Sigmoid colon (tissue), 7 donors: ENCODE measurements around the gene LRRFIP1. TPM values are rescaled to one million over a fixed set of nuclear protein-coding genes. Genes with fewer than 3 reads are reported as not detected.
A peak's percentile ranks its signal among the peaks of the same experiment; 100 is the strongest.
"Not testable (repeated sequence)": the region's sequence is repeated elsewhere in the genome, so short reads cannot be mapped to it uniquely, and the experiment has no call there.

ENCODE experiments used
- DNase-seq: peaks from one replicate; pipeline ENCODE4 v3.0.0-alpha.2; 2019
- H3K27ac ChIP-seq, 4 donors: fragments of 200-600 bp; sonication (generic); one replicate each; pipeline ENCODE4 v1.5.1; 2016 to 2019; ENCODE audit warnings: mild to moderate bottlenecking in 1 of 4
- H3K27me3 ChIP-seq, 3 donors: fragments of 200-600 bp; sonication (generic); one replicate each; pipeline ENCODE4 v1.5.1; 2019; ENCODE audit warnings: mild to moderate bottlenecking in 1 of 3
- H3K36me3 ChIP-seq, 4 donors: fragments of 200-600 bp; sonication (generic); one replicate each; pipeline ENCODE4 v1.5.1; 2016 to 2019
- H3K4me1 ChIP-seq, 4 donors: fragments of 200-600 bp; sonication (generic); one replicate each; pipeline ENCODE4 v1.5.1; 2017 to 2019
- H3K4me3 ChIP-seq, 4 donors: fragments of 200-600 bp; sonication (generic); one replicate each; pipeline ENCODE4 v1.5.1; 2017 to 2019; ENCODE audit warnings: mild to moderate bottlenecking in 2 of 4, moderate library complexity in 1 of 4
- H3K9me3 ChIP-seq, 4 donors: fragments of 200-600 bp in 3 of 4; sonication (generic) in 3 of 4; one replicate each; pipeline versions ENCODE4 v1.5.1 to v1.6.1; 2013 to 2019
- EP300 ChIP-seq, 4 donors: sonication (generic); formaldehyde crosslinking; IDR thresholded peaks; one replicate each; pipeline ENCODE4 v1.6.1; 2017; ENCODE audit warnings: antibody characterized with exemption in 4 of 4
- POLR2A ChIP-seq, 2 donors: fragments of 450-650 bp; IDR thresholded peaks; one replicate each; pipeline ENCODE4 v1.6.1; 2016; ENCODE audit warnings: antibody characterized with exemption in 2 of 2, mild to moderate bottlenecking in 2 of 2, moderate library complexity in 2 of 2
- POLR2AphosphoS5 ChIP-seq, 4 donors: sonication (generic); formaldehyde crosslinking; IDR thresholded peaks; one replicate each; pipeline ENCODE4 v1.6.1; 2017; ENCODE audit warnings: antibody characterized with exemption in 4 of 4
- WGBS, 2 donors: extraction: QIAGEN DNeasy Blood & Tissue Kit; methylation state at CpG; one replicate each; pipeline ENCODE4 v1.1.7; 2013; 5-methylcytosine and 5-hydroxymethylcytosine counted together
- intact Hi-C: fragments of 100-400 bp; cut with DNase I; formaldehyde crosslinking; loops from one replicate; pipeline ENCODE4 v1.15.1; 2023
- polyA plus RNA-seq, 3 donors: library from polyadenylated mRNA; stranded (reverse); fragments of 200-250 nt; gene quantifications; one replicate each; pipeline ENCODE4 v1.2.3, GENCODE V29; 2013
- total RNA-seq, 4 donors: library from RNA; depleted of rRNA; stranded (reverse); fragments of >200 nt; gene quantifications; one replicate each; pipeline ENCODE4 v1.1.0, GENCODE V29; 2016
- TF ChIP-seq, protein P1 (sequence below), 4 experiments: fragments of 450-650 bp in 3 of 4; fragments of 200-600 bp in 1 of 4; IDR thresholded peaks; one replicate each; pipeline ENCODE4 v1.5.1; 2016 to 2019; ENCODE audit warnings: antibody characterized with exemption in 4 of 4, mild to moderate bottlenecking in 3 of 4, moderate library complexity in 2 of 4
- donor health status: healthy with polysubstance abuse.
- donor health status: Bipolar disorder and iron deficiency.
- donor health status: healthy.

Gene LRRFIP1
- total and polyA plus RNA-seq, 7 donors, result 42.0 to 185 (median 112) TPM

DNA sequence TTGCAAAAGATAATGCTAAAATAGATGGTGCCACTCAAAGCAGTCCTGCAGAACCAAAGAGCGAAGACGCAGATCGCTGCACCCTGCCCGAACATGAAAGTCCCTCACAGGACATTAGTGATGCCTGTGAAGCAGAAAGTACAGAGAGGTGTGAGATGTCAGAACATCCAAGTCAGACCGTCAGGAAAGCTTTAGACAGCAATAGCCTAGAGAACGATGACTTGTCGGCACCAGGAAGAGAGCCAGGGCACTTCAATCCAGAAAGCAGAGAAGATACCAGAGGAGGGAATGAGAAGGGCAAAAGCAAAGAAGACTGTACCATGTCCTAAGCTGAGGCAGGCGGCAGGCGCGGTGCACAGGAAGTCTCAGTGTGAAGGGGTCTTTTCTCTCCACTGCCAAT lies 136.4 kb downstream of the LRRFIP1 start:
- Histone ChIP-seq H3K36me3 (peaks cover 0 to 62% (median 31%) of the 10 kb centered on the region in 4 donors), H3K4me1 (peaks cover 0 to 14% (median 5%) of the 10 kb centered on the region in 4 donors), H3K27ac (no peak overlapping the region), H3K27me3 (no peaks in the 10 kb centered on the region), H3K9me3 (no peaks in the 10 kb centered on the region), H3K4me3 (no peak overlapping the region)
- intact Hi-C loops, result no loop called here
- no peak for DNase-seq
- TF ChIP-seq EP300 (IDR thresholded peaks at IDR 0.05) (no peak), POLR2A (IDR thresholded peaks at IDR 0.05) (no peak), POLR2AphosphoS5 (IDR thresholded peaks at IDR 0.05) (no peak)
- TF ChIP-seq, protein P1, sequence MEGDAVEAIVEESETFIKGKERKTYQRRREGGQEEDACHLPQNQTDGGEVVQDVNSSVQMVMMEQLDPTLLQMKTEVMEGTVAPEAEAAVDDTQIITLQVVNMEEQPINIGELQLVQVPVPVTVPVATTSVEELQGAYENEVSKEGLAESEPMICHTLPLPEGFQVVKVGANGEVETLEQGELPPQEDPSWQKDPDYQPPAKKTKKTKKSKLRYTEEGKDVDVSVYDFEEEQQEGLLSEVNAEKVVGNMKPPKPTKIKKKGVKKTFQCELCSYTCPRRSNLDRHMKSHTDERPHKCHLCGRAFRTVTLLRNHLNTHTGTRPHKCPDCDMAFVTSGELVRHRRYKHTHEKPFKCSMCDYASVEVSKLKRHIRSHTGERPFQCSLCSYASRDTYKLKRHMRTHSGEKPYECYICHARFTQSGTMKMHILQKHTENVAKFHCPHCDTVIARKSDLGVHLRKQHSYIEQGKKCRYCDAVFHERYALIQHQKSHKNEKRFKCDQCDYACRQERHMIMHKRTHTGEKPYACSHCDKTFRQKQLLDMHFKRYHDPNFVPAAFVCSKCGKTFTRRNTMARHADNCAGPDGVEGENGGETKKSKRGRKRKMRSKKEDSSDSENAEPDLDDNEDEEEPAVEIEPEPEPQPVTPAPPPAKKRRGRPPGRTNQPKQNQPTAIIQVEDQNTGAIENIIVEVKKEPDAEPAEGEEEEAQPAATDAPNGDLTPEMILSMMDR (IDR thresholded peaks at IDR 0.05), result no peak
- WGBS, 2 donors, result 95 to 97% methylated on average over 10 of the region's 10 CpGs

DNA sequence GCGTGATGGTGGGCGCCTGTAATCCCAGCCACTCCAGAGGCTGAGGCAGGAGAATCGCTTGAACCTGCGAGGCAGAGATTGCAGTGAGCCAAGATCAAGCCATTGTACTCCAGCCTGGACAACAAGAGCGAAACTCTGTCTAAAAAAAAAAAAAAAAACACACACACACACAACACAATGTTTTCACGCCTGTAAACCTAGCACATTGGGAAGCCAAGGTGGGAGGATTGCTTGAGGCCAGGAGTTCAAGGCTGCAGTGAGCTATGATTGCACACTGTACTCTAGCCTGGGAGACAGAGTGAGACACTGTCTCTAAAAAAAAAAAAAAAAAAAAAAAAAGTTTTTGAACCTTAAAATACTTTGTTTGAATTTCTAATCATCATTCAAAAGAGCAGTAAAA lies 137.7 kb downstream of the LRRFIP1 start:
- H3K27ac ChIP-seq, DNase-seq, H3K27me3 ChIP-seq, intact Hi-C loops, H3K4me3 ChIP-seq, H3K9me3 ChIP-seq: not testable (repeated sequence)
- Histone ChIP-seq H3K36me3 (peaks cover 0 to 61% (median 21%) of the 10 kb centered on the region in 4 donors), H3K4me1 (peaks cover 0 to 14% (median 5%) of the 10 kb centered on the region in 4 donors)
- 98% methylated on average over 6 of the region's 6 CpGs for WGBS, 2 donors

DNA sequence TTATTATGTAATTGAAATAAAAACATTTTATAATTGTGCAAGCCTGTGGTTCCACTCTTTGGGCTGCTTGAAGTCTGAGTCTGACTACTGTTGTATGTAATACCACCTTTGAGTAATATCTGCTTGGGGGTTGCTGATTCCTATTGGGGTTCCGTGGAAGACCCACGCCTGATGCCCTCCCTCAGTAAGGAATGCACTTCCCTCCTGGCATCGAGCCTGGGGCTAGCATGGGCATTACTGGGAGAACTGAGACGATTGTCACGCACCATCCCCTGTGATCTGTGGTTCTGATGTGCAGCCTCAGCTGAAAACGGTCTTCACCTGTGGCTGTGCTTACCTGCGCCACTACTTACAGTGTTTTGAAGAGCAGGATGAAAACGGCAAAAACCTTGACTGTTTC lies 138.5 kb downstream of the LRRFIP1 start:
- TF ChIP-seq EP300 (IDR thresholded peaks at IDR 0.05) (no peak), POLR2AphosphoS5 (IDR thresholded peaks at IDR 0.05) (no peak), POLR2A (IDR thresholded peaks at IDR 0.05) (no peak)
- TF ChIP-seq, protein P1 (IDR thresholded peaks at IDR 0.05), result no peak
- Histone ChIP-seq H3K4me3 (no peak overlapping the region), H3K27ac (peak overlapping the region in 1 of 4 donors; percentile 19), H3K4me1 (peaks cover 0 to 10% (median 3%) of the 10 kb centered on the region in 4 donors), H3K36me3 (peaks cover 0 to 61% (median 23%) of the 10 kb centered on the region in 4 donors), H3K27me3 (no peaks in the 10 kb centered on the region), H3K9me3 (no peaks in the 10 kb centered on the region)
- WGBS, 2 donors, result 92 to 93% methylated on average over 8 of the region's 8 CpGs
- DNase-seq, result no peak
- intact Hi-C loops, result no loop called here

DNA sequence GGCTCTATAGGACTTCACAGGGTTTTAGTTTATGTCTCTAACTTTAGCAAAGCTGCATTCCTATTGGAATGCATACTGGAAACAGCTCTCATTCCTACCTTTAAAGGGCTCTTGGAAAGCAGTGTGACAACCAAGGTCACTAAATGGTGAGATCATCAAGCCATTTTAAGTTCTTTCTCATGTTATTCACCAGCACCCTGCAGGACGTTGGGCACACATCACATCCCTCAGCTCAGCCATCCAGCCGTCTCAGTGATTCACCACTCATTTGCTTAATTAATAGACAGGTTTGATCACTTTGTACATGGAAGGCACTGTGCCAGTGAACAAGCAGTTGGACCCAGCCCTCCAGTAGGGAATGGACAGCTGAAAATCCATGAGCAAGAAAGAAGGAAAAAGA lies 139.0 kb downstream of the LRRFIP1 start:
- Histone ChIP-seq H3K4me1 (peaks cover 0 to 10% (median 3%) of the 10 kb centered on the region in 4 donors), H3K27ac (peak overlapping the region in 1 of 4 donors; percentile 19), H3K9me3 (no peaks in the 10 kb centered on the region), H3K4me3 (no peak overlapping the region), H3K36me3 (peaks cover 0 to 61% (median 25%) of the 10 kb centered on the region in 4 donors), H3K27me3 (no peaks in the 10 kb centered on the region)
- WGBS, 2 donors, result 71 to 82% methylated on average over 2 of the region's 2 CpGs
- DNase-seq, result no peak
- TF ChIP-seq POLR2AphosphoS5 (IDR thresholded peaks at IDR 0.05), result no peak
- TF ChIP-seq, protein P1 (IDR thresholded peaks at IDR 0.05), result no peak
- no peak for TF ChIP-seq EP300 (IDR thresholded peaks at IDR 0.05)
- TF ChIP-seq POLR2A (IDR thresholded peaks at IDR 0.05), result no peak
- intact Hi-C loops, result no loop called here

DNA sequence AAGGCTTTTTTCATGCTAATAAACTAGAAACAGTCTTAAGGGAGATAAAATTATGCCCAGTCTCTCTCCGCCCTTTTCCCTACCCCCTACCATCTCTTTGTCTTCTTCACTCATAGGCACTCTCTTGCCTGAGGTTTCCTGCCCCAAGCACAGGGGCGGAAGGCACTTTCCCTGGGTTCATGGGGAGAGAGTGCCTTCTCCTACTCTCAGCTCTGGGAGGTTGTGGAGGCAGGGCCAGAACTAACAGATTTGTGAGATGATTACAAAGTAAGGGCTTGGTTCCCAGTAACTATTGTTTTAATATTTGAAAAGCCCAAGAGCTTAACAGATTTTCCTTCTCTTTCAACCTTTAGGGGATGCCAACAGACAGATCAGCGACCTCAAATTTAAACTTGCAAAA lies 145.1 kb downstream of the LRRFIP1 start:
- no peaks in the 10 kb centered on the region for H3K9me3 ChIP-seq
- WGBS, 2 donors, result 94 to 98% methylated on average over 3 of the region's 3 CpGs
- peaks cover 5 to 83% (median 21%) of the 10 kb centered on the region in 4 donors for H3K36me3 ChIP-seq
- TF ChIP-seq EP300 (IDR thresholded peaks at IDR 0.05), result no peak
- no peak for TF ChIP-seq POLR2A (IDR thresholded peaks at IDR 0.05)
- TF ChIP-seq, protein P1 (IDR thresholded peaks at IDR 0.05), result no peak
- TF ChIP-seq POLR2AphosphoS5 (IDR thresholded peaks at IDR 0.05), result no peak
- H3K27me3 ChIP-seq, result no peaks in the 10 kb centered on the region
- no peaks in the 10 kb centered on the region for H3K4me1 ChIP-seq
- H3K4me3 ChIP-seq, result no peak overlapping the region
- intact Hi-C loops, result no loop called here
- DNase-seq, result no peak
- peak overlapping the region in 1 of 4 donors; percentile 27 for H3K27ac ChIP-seq
